ENCODE data around the gene TDP2.

TDP2 gene

DNA sequence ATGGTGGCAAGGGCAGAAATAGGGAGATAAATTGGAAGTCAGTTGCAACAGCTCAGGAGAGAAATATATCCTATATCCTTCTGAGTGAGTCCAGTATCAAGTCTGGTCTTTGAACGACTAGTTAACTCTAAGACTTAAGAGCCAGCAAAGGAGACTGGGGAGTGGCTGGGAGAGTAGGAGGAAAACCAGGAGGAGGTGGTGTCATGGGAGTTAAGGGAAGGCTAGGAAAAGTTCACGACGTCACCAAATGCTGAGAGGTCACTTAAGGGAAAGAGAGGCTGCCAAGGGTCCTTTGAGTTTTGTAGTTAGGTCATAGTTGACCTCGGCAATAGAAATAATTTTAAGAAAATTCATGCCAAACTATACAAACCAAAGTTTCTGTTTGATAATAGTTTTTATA lies 25.3 kb upstream of the TDP2 start:
- peak; percentile 57 for DNase-seq (ENCODE audit: low read depth)
- TF ChIP-seq, protein P1, sequence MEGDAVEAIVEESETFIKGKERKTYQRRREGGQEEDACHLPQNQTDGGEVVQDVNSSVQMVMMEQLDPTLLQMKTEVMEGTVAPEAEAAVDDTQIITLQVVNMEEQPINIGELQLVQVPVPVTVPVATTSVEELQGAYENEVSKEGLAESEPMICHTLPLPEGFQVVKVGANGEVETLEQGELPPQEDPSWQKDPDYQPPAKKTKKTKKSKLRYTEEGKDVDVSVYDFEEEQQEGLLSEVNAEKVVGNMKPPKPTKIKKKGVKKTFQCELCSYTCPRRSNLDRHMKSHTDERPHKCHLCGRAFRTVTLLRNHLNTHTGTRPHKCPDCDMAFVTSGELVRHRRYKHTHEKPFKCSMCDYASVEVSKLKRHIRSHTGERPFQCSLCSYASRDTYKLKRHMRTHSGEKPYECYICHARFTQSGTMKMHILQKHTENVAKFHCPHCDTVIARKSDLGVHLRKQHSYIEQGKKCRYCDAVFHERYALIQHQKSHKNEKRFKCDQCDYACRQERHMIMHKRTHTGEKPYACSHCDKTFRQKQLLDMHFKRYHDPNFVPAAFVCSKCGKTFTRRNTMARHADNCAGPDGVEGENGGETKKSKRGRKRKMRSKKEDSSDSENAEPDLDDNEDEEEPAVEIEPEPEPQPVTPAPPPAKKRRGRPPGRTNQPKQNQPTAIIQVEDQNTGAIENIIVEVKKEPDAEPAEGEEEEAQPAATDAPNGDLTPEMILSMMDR (conservative IDR thresholded peaks at IDR 0.05; ENCODE audit: control insufficient read depth, insufficient read depth, low read depth, low read length) = no peak

DNA sequence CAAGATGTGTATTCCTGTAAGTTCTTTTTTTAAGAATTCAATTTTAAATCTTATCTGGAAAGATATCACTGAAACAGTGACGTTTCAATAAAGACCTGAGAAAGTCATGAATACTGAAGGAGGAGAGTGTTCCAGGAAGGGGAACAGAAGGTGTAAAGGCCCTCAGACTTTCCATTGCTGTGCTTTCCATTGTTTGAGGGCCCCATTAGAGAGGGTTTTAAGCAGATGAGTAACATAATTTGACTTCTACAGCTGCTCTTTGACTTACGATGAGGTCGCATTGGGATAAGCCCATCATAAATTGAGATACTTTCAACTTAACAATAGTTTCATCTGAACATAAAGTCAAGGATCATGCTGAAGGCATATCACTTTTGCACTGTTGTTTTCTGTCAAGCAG lies 24.9 kb upstream of the TDP2 start:
- DNase-seq (ENCODE audit: low read depth) = no peak
- TF ChIP-seq, protein P1 (conservative IDR thresholded peaks at IDR 0.05; ENCODE audit: control insufficient read depth, insufficient read depth, low read depth, low read length) = no peak
- H3K4me3 ChIP-seq (ENCODE audit: control insufficient read depth, low read depth, low read length) = no peak overlapping the region

More for the DNA sequence above, 25.3 kb upstream of the TDP2 start:
- no peak overlapping the region for H3K4me3 ChIP-seq (ENCODE audit: control insufficient read depth, low read depth, low read length)

DNA sequence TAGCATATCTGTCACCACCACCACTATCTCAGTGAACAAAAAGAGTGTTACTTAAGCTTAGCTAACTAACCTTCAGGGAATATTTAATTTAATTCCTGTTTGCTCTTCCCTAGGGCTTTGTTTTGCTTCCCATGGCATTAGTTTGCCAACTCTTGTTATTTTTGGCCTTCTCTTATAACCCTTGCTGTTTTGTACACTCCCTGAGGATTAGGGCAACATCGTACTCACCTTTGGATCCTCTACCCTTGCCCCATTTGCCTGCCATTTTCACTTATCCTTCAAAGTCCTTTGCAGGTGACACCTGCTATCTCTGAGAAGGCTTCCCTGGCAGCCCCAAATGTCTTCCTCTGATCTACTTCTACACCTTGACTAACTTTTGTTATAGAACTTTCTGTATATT lies 23.9 kb upstream of the TDP2 start:
- DNase-seq (ENCODE audit: low read depth) = no peak
- TF ChIP-seq, protein P1 (conservative IDR thresholded peaks at IDR 0.05; ENCODE audit: control insufficient read depth, insufficient read depth, low read depth, low read length) = no peak

DNA sequence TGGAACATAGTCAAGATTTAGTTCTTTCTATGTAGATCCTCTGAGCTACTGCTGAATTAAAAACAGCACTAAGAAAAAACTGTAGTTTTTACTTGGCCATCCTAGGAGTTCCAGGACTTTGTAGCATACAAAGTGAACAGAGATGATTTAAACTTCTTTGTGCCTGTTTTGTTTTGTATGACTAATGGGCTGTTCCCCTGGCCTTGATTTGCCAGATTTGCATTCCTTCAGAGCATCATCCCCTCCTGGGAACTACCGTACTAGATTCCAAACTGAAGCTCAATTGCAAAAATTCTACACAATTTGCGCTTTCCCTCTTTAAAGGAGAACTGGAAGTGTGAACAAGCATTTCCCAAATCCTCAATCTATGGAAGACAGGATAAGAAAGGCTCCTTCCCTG lies 23.3 kb upstream of the TDP2 start:
- peak; percentile 68 for DNase-seq (ENCODE audit: low read depth)
- H3K4me3 ChIP-seq (ENCODE audit: control insufficient read depth, low read depth, low read length) = no peak overlapping the region
- TF ChIP-seq, protein P1 (conservative IDR thresholded peaks at IDR 0.05; ENCODE audit: control insufficient read depth, insufficient read depth, low read depth, low read length) = no peak

More for the DNA sequence above, 23.9 kb upstream of the TDP2 start:
- no peak overlapping the region for H3K4me3 ChIP-seq (ENCODE audit: control insufficient read depth, low read depth, low read length)

DNA sequence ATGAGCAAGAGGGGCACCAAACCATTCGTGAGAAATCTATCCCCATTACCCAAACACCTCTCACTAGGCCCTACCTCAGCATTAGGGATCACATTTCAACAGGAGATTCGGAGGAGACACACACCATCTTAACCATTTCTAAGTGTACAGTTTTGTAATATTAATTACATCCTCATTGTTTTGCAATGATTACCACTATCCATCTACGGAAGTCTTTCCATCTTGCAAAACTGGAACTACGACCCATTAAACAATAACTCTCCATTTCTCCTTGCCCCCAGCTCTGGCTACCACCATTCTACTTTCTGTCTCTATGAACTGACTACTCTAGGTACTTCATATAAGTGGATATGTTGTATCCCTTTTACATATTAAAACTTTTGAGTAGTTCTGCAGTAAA lies 20.2 kb upstream of the TDP2 start:
- DNase-seq (ENCODE audit: low read depth) = no peak
- H3K4me3 ChIP-seq (ENCODE audit: control insufficient read depth, low read depth, low read length) = no peak overlapping the region
- TF ChIP-seq, protein P1 (conservative IDR thresholded peaks at IDR 0.05; ENCODE audit: control insufficient read depth, insufficient read depth, low read depth, low read length) = no peak

DNA sequence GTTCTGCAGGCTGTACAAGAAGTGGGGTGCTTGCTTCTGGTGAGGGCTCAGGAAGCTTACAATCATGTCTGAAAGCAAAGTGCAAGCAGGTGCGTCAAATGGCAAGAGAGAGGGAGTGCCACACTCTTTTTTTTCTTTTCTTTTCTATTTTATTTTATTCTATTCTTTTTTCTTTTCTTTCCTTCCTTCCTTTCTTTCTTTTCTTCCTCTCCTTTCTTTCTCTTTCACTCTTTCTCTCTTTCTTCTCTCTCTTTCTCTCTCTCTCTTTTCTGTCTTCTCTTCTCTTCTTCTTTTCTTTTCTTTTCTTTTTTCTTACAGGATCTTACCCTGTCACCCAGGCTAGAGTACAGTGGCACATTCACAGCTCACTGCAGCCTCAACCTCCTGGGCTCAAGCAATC lies 19.7 kb upstream of the TDP2 start:
- TF ChIP-seq, protein P1 (conservative IDR thresholded peaks at IDR 0.05; ENCODE audit: control insufficient read depth, insufficient read depth, low read depth, low read length) = no peak
- no peak overlapping the region for H3K4me3 ChIP-seq (ENCODE audit: control insufficient read depth, low read depth, low read length)
- DNase-seq (ENCODE audit: low read depth) = no peak

Data from fibroblast of mammary gland (primary cell).